Endothelial cell of umbilical vein (primary cell): ENCODE results near the gene TRPT1. TPM values are rescaled to one million over a fixed set of nuclear protein-coding genes. Genes with fewer than 3 reads are reported as not detected.

Experiments
- BruUV-seq: library from RNA; stranded (reverse); fragments of 400-500 nt; replicated peaks from 2 replicates; lab custom pipeline; 2021; lab: Mats Ljungman, UMichigan
- CTCF ChIA-PET: fragments of 300-600, 350-600 bp; sonication (Branson Sonifier 250); formaldehyde crosslinking; loops from one replicate; lab custom pipeline; 2021; ENCODE audit warnings: antibody characterized with exemption, inconsistent platforms; lab: Charles Lee
- POLR2A ChIA-PET: fragments of 300-600, 350-600 bp; sonication (Branson Sonifier 250); formaldehyde crosslinking; loops from one replicate; lab custom pipeline; 2021; ENCODE audit warnings: antibody characterized with exemption, inconsistent platforms; lab: Charles Lee
- DNase-seq: peaks from one replicate; pipeline ENCODE4 v3.0.0-alpha.2; 2011; ENCODE audit warnings: low read depth, low spot score
- FAIRE-seq: peaks from 2 replicates; lab custom pipeline; 2011; peaks lifted over from hg19 to GRCh38; lab: Jason Lieb, UNC
- H2AFZ ChIP-seq: 2 replicates; pipeline ENCODE4 v1.6.0; 2012; ENCODE audit warnings: low read depth, low read length, control low read depth, inconsistent platforms
- H3K27ac ChIP-seq: 2 replicates; pipeline ENCODE4 v1.5.1; 2011; ENCODE audit warnings: low read depth, mild to moderate bottlenecking, control low read depth, low read length, moderate library complexity; ENCODE audit not compliant: insufficient read depth
- H3K27me3 ChIP-seq, 2 experiments: 2 replicates each; pipeline versions ENCODE4 v1.6.0 to v1.6.1; 2011; ENCODE audit warnings: low read length in 2 of 2, mixed read lengths in 1 of 2; ENCODE audit not compliant: control insufficient read depth in 2 of 2, insufficient read depth in 2 of 2
- H3K36me3 ChIP-seq, 2 experiments: 2 replicates in 1 of 2; 3 replicates in 1 of 2; pipeline ENCODE4 v1.5.1; 2011; ENCODE audit warnings: low read length in 2 of 2, mild to moderate bottlenecking in 1 of 2, moderate library complexity in 1 of 2; ENCODE audit not compliant: control insufficient read depth in 2 of 2, insufficient read depth in 2 of 2; ENCODE audit errors: extremely low read depth in 1 of 2
- H3K4me1 ChIP-seq: 3 replicates; pipeline ENCODE4 v1.5.1; 2011; ENCODE audit warnings: mild to moderate bottlenecking, low read length; ENCODE audit not compliant: control insufficient read depth, insufficient read depth; ENCODE audit errors: extremely low read depth
- H3K4me2 ChIP-seq: 2 replicates; pipeline ENCODE4 v1.6.1; 2011; ENCODE audit warnings: low read length, control low read depth, mixed read lengths; ENCODE audit not compliant: insufficient read depth
- H3K4me3 ChIP-seq, 3 experiments: fragments of 200-600 bp in 1 of 3; sonication (generic), shearing (Covaris generic) in 1 of 3; replicated peaks in 1 of 3; 2 replicates each; pipeline ENCODE4 v1.5.1; 2011 to 2016; ENCODE audit warnings: control low read depth in 3 of 3, low read length in 3 of 3, mild to moderate bottlenecking in 2 of 3, inconsistent platforms in 1 of 3, low read depth in 1 of 3, moderate library complexity in 1 of 3; ENCODE audit not compliant: insufficient read depth in 1 of 3
- H3K79me2 ChIP-seq: 2 replicates; pipeline ENCODE4 v1.6.0; 2012; ENCODE audit warnings: low read length, inconsistent platforms; ENCODE audit not compliant: control insufficient read depth, insufficient read depth
- H3K9ac ChIP-seq: replicated peaks from 2 replicates; pipeline ENCODE3; 2011; ENCODE audit warnings: low read length, control low read depth; ENCODE audit not compliant: insufficient read depth; ENCODE audit errors: extremely low read depth
- H3K9me1 ChIP-seq: replicated peaks from 3 replicates; pipeline ENCODE4 v1.6.0; 2011; ENCODE audit warnings: mild to moderate bottlenecking, low read length; ENCODE audit not compliant: control insufficient read depth, insufficient read depth; ENCODE audit errors: extremely low read depth
- H3K9me3 ChIP-seq: replicated peaks from 2 replicates; pipeline ENCODE4 v1.5.1; 2012; ENCODE audit warnings: low read length, inconsistent platforms; ENCODE audit not compliant: control insufficient read depth, insufficient read depth
- H4K20me1 ChIP-seq: replicated peaks from 2 replicates; pipeline ENCODE3; 2011; ENCODE audit warnings: mild to moderate bottlenecking, low read length; ENCODE audit not compliant: control insufficient read depth, insufficient read depth; ENCODE audit errors: extremely low read depth
- EZH2 ChIP-seq: IDR thresholded peaks from 2 replicates; pipeline ENCODE4 v1.6.1; 2012; ENCODE audit warnings: borderline replicate concordance, low read depth, mild to moderate bottlenecking, moderate library complexity, low read length, inconsistent platforms; ENCODE audit not compliant: severe bottlenecking
- FOS ChIP-seq: IDR thresholded peaks from 2 replicates; pipeline ENCODE4 v1.6.1; 2011; ENCODE audit warnings: mild to moderate bottlenecking, low read length, moderate library complexity, borderline replicate concordance; ENCODE audit not compliant: insufficient read depth
- GATA2 ChIP-seq: IDR thresholded peaks from 2 replicates; pipeline ENCODE4 v1.7.0; 2011; ENCODE audit warnings: low read depth, mild to moderate bottlenecking, moderate library complexity, mixed read lengths, low read length; ENCODE audit not compliant: insufficient read length, insufficient read depth
- JUN ChIP-seq: IDR thresholded peaks from 2 replicates; pipeline ENCODE4 v1.6.1; 2011; ENCODE audit warnings: borderline replicate concordance, low read depth; ENCODE audit not compliant: insufficient read length, insufficient read depth
- MYC ChIP-seq: IDR thresholded peaks from one replicate; pipeline ENCODE4 v1.6.1; 2011; ENCODE audit warnings: mild to moderate bottlenecking, low read depth, low read length
- POLR2A ChIP-seq: IDR thresholded peaks from 2 replicates; pipeline ENCODE4 v1.6.1; 2012; ENCODE audit warnings: low read depth, mild to moderate bottlenecking, control low read depth, low read length
- POLR2AphosphoS5 ChIP-seq: IDR thresholded peaks from 2 replicates; pipeline ENCODE4 v1.6.1; 2012; ENCODE audit warnings: low read depth, mild to moderate bottlenecking, control low read depth, low read length, moderate library complexity; ENCODE audit not compliant: insufficient read depth
- dilution Hi-C: fragments of 300-500 bp; cut with MboI; formaldehyde crosslinking; loops from one replicate; pipeline ENCODE4 v1.15.0; 2019; ENCODE audit warnings: low sequenced_read_pairs; ENCODE audit not compliant: extremely low pct_ligation_motif_present
- intact Hi-C: fragments of 100-400 bp; cut with micrococcal nuclease; formaldehyde crosslinking; loops from one replicate; pipeline ENCODE4 v1.10.0; 2022
- polyA plus RNA-seq, 4 experiments: library from polyadenylated mRNA; depleted of rRNA in 3 of 4; stranded (reverse) in 3 of 4; unstranded in 1 of 4; fragments of >200 nt; gene quantifications; 2 replicates each; pipeline versions ENCODE4 v1.2.1 to v1.2.3, GENCODE V29; 2011 to 2012; ENCODE audit warnings: missing spikeins in 1 of 4
- total RNA-seq: library from RNA; stranded (reverse); gene quantifications from 2 replicates; pipeline ENCODE4 v1.2.3, GENCODE V29; 2021
- TF ChIP-seq, protein P1 (sequence below): IDR thresholded peaks from 2 replicates; pipeline ENCODE4 v1.6.1; 2011; ENCODE audit not compliant: insufficient read depth, insufficient read length
- TF ChIP-seq, protein P2 (sequence below), 2 donors: IDR thresholded peaks; 1 replicate in 1 of 2; 2 replicates in 1 of 2; pipeline ENCODE4 v1.5.1; 2011; ENCODE audit warnings: low read length in 2 of 2, mild to moderate bottlenecking in 2 of 2, moderate library complexity in 2 of 2, control low read depth in 1 of 2, inconsistent platforms in 1 of 2, low read depth in 1 of 2; ENCODE audit not compliant: insufficient read depth in 1 of 2; ENCODE audit errors: extremely low read depth in 1 of 2

Gene TRPT1
- total and polyA plus RNA-seq, 2 donors (not counting 3 experiments of a cell fraction or from before 2014, with no cell fraction given) = 26.2 to 56.6 TPM

- Histone ChIP-seq H3K27ac (no peak overlapping the region), H3K27me3 (no peaks in the 10 kb centered on the region), H3K9me1 (no peaks in the 10 kb centered on the region), H3K79me2 (no peaks in the 10 kb centered on the region), H2AFZ (no peak overlapping the region), H3K4me1 (no peaks in the 10 kb centered on the region), H3K9me3 (no peaks in the 10 kb centered on the region), H4K20me1 (no peaks in the 10 kb centered on the region), H3K4me3 (no peak overlapping the region), H3K9ac (no peak overlapping the region), H3K36me3 (peaks cover 0 to 4% of the 10 kb centered on the region in 2 experiments), H3K4me2 (no peak overlapping the region)
- dilution Hi-C loops (no loop called here), intact Hi-C loops (no loop called here)
- DNase-seq (no peak), FAIRE-seq (no peak)
- ChIA-PET CTCF (interaction anchor here (4.6 kb wide), 1 partner anchor 12 kb away, joined by 40 read pairs; the partner anchor contains the start of gene FERMT3), POLR2A (no interaction called here)
- BruUV-seq = no TSS peak
- no peak for TF ChIP-seq POLR2A
- no peak for TF ChIP-seq EZH2
- TF ChIP-seq, protein P1, sequence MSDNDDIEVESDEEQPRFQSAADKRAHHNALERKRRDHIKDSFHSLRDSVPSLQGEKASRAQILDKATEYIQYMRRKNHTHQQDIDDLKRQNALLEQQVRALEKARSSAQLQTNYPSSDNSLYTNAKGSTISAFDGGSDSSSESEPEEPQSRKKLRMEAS = no peak
- no peak for TF ChIP-seq POLR2AphosphoS5
- TF ChIP-seq JUN = no peak
- no peak for TF ChIP-seq FOS
- no peak for TF ChIP-seq GATA2
- no peak for TF ChIP-seq MYC
- TF ChIP-seq, protein P2, sequence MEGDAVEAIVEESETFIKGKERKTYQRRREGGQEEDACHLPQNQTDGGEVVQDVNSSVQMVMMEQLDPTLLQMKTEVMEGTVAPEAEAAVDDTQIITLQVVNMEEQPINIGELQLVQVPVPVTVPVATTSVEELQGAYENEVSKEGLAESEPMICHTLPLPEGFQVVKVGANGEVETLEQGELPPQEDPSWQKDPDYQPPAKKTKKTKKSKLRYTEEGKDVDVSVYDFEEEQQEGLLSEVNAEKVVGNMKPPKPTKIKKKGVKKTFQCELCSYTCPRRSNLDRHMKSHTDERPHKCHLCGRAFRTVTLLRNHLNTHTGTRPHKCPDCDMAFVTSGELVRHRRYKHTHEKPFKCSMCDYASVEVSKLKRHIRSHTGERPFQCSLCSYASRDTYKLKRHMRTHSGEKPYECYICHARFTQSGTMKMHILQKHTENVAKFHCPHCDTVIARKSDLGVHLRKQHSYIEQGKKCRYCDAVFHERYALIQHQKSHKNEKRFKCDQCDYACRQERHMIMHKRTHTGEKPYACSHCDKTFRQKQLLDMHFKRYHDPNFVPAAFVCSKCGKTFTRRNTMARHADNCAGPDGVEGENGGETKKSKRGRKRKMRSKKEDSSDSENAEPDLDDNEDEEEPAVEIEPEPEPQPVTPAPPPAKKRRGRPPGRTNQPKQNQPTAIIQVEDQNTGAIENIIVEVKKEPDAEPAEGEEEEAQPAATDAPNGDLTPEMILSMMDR (IDR thresholded peaks at IDR 0.05; ENCODE audit: extremely low read depth in 1 of 2, insufficient read depth in 1 of 2, low read depth in 1 of 2, low read length in 2 of 2) = no peak
Measured at GRCh38 chr11:64218628-64219353, 7.2 kb downstream of the TRPT1 start.
